GM18499 (cell line): ENCODE measurements around the gene TBCE.
"Not testable (repeated sequence)": the region's sequence is repeated elsewhere in the genome, so short reads cannot be mapped to it uniquely, and the experiment has no call there.

ENCODE experiments used
- ATAC-seq: cut with Tn5 transposase; IDR thresholded peaks from one replicate; pipeline ENCODE4 v1.9.1; 2021; ENCODE audit warnings: moderate number of reproducible peaks; ENCODE audit not compliant: insufficient read depth, unreplicated experiment

The TBCE gene

GRCh38 chr1:235448616-235449015 lies 81.4 kb downstream of the TBCE start:
- ATAC-seq, result no peak

DNA sequence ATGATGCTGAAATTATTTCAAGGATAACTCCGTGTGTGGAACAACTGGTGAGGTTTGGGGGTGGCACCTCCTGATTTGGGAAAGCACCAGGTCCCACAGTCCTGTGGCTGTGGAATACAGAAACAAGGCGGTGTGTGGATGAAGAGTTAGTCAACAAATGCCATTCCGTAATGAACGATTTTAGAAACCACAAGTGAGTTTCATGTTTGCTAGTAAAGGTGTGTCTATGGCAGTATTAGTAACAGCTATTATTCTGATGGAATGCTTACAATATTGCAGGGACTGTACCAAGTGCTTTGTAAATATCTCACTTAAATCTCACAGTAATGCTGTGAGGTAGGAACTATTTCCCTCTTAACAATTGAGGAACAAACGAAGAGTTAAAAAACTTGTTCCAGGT lies 83.2 kb downstream of the TBCE start:
- ATAC-seq, result no peak

GRCh38 chr1:235450886-235451483 lies 83.8 kb downstream of the TBCE start:
- no peak for ATAC-seq

- no peak for ATAC-seq
Measured at GRCh38 chr1:235454021-235454420, 86.8 kb downstream of the TBCE start.

DNA sequence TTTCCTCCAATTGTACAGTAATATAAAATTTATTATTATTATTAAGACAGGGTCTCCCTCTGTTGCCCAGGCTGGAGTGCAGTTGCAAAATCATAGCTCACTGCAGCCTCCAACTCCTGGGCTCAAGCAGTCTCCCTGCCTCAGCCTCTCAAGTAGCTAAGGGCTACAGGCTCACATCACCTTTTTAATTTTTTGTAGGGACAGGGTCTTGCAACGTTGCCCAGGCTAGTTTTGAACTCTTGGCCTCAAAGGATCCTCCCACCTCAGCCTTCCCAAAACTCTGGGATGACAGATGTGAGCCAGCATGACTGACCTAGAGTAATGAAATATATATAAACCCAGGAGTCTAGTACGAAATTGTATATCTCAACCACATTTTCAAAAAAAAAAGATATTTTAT lies 87.9 kb downstream of the TBCE start:
- no peak for ATAC-seq

GRCh38 chr1:235455823-235456222 lies 88.6 kb downstream of the TBCE start:
- no peak for ATAC-seq

- ATAC-seq, result not testable (repeated sequence)
Measured at GRCh38 chr1:235457856-235458255, 90.6 kb downstream of the TBCE start.

- ATAC-seq, result no peak
Measured at GRCh38 chr1:235460770-235461169, 93.5 kb downstream of the TBCE start.

GRCh38 chr1:235461954-235462353 lies 94.7 kb downstream of the TBCE start:
- ATAC-seq, result no peak

- not testable (repeated sequence) for ATAC-seq
Measured at GRCh38 chr1:235462832-235463231, 95.6 kb downstream of the TBCE start.

GRCh38 chr1:235465066-235465465 lies 97.8 kb downstream of the TBCE start:
- no peak for ATAC-seq

GRCh38 chr1:235468004-235468403 lies 100.8 kb downstream of the TBCE start:
- ATAC-seq, result no peak

DNA sequence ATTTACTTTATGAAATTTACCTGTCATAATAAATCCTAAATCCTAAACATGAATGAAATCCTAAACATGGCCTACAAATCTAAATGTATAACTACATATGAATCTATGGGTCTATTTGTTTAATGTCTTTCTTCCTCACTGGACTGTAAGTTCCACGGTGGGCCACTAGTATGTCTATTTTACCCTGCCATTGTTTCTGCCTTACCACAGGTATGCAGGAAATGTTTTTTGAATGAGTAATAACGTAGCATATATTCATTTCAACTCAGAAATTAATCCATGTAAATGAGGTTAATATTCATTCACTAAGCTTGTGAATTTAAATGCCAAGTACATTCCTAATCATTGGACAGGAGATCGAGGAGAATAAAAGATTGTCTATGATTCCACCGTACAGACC lies 101.7 kb downstream of the TBCE start:
- ATAC-seq, result no peak

GRCh38 chr1:235469897-235470296 lies 102.7 kb downstream of the TBCE start:
- ATAC-seq, result not testable (repeated sequence)

DNA sequence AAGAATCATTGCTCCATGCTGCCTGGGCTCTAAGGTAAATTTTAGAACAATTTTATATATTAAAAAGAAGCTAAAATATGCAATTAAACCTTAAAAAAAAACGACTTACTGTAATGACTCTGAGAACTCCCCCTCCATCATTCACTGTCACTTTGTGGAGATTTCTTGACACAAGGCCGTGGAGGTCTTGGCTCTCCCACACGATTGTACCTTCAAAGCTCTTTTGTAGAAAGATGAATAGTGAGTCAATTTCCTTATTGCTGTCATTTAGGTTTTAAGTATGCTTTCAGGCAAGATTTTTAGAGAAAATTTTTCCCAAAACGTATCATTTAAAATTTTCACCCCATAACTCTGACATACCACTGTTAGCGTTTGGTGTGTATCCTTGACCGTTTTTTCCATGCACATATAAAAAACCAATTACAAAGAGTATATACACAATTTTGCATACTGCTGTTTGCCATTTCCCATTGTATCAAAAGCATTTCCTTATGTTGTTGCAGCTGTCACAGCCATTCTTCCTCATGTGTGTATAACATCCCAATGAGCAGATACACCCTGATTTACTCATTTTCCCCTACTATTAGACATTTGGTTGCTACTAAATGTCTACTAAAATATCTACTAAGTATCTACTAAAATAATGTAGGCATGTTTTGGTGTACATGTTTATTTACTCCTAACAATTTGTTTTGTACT lies 103.7 kb downstream of the TBCE start:
- ATAC-seq, result no peak

DNA sequence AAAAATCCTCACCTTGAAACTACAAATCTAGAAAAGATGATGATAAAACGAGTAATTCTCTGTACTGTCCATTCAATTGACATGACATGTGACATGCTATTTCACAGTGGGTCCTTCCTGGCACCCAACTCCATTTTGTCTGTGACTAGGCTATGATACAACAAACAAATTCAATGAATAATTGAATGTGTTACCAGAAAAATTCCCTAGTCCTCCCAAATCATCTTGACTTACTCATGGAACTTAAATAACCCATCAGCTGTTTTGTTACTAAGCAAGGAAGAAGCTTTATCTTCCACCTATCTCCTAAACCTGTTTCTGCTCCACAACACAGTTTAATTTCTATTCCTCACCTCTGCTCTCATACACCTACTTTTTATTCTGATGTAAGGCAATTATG lies 106.6 kb downstream of the TBCE start:
- ATAC-seq, result no peak

GRCh38 chr1:235483090-235483489 lies 115.9 kb downstream of the TBCE start:
- ATAC-seq, result no peak

GRCh38 chr1:235485558-235485957 lies 118.3 kb downstream of the TBCE start:
- ATAC-seq, result no peak

DNA sequence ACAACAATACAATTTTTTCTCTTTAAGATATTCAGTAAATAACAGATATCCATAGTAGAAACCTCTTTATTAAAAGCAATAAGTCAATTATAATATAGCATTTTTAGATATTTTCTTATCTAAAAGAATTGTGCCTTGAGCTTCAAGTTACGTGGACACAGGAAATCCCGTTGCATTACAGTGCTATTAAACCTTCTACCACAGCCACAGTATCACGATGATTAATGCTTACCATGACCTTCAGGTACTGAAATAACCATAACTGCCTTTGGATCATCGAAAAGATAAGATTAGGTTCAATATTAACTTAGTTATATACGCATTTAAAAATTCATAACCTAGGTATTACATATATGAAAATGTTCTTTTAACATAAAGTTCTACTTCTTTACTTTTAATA lies 119.1 kb downstream of the TBCE start:
- no peak for ATAC-seq

GRCh38 chr1:235491644-235492043 lies 124.4 kb downstream of the TBCE start:
- ATAC-seq, result no peak

DNA sequence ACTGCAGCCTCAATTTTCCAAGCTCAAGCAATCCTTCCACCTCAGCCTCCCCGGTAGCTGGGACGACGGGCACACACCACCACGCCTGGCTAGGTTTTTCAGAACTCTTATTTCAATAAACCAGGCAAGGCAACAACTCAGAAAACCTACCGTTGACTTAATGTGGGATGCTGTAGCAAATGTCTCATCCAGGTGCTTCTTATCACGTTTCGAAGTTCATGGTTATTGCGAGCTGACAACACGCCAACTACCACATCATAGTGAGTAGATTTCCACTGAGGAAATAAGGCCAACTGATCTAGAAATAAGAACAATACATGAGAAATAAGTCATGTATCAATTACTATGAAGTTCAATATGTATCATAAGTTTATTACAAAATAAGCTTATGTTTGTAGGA lies 127.3 kb downstream of the TBCE start:
- no peak for ATAC-seq

DNA sequence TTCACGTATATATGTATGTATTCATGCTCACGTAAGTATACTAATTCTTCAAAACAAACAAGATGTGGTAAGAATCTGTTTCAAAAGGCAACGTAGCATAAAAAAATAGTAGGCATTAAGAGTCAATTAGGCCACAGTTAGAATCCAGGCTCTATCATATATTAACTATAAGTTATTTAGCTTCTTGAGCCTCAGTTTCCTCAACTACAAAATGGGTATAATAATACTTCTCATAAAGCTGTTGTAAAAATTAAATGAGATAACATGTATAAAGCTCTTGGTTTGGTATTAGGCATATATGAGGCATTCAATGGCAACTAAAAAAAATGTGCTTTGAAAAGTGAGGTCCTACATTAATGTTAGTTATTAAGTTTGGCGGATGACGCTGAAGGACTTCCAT lies 127.8 kb downstream of the TBCE start:
- ATAC-seq, result no peak
